OCI-LY7 (cell line): ENCODE results near the gene PRKACG. TPM values are rescaled to one million over a fixed set of nuclear protein-coding genes. Genes with fewer than 3 reads are reported as not detected.

Experiments
- BruUV-seq: library from RNA; stranded (reverse); fragments of 400-500 nt; replicated peaks from 2 replicates; lab custom pipeline; 2021; lab: Mats Ljungman, UMichigan
- CTCF ChIA-PET: fragments of 300-600 bp; sonication (Branson Sonifier 250); formaldehyde crosslinking; loops from one replicate; lab custom pipeline; 2022; ENCODE audit warnings: antibody characterized with exemption; ENCODE audit not compliant: unreplicated experiment; lab: Charles Lee
- POLR2A ChIA-PET: fragments of 300-600 bp; sonication (Branson Sonifier 250); formaldehyde crosslinking; loops from one replicate; lab custom pipeline; 2022; ENCODE audit warnings: antibody characterized with exemption; lab: Charles Lee
- DNase-seq: peaks from one replicate; pipeline ENCODE4 v3.0.0-alpha.2; 2015; ENCODE audit warnings: low spot score
- H2AFZ ChIP-seq: fragments of 200-600 bp; sonication (generic), shearing (Covaris generic); 2 replicates; pipeline ENCODE4 v1.6.1; 2014; ENCODE audit warnings: mild to moderate bottlenecking, antibody characterized with exemption, low read length, moderate library complexity
- H3K27ac ChIP-seq: fragments of 200-600 bp; sonication (generic); 2 replicates; pipeline ENCODE4 v1.5.1; 2014; ENCODE audit warnings: mixed run types, low read depth, mild to moderate bottlenecking, moderate library complexity, low read length, inconsistent platforms; ENCODE audit not compliant: poor library complexity, severe bottlenecking
- H3K36me3 ChIP-seq: fragments of 200-600 bp; sonication (generic); 2 replicates; pipeline ENCODE4 v1.6.1; 2014; ENCODE audit warnings: mild to moderate bottlenecking, antibody characterized with exemption, low read length, moderate library complexity, mixed read lengths; ENCODE audit not compliant: insufficient read depth
- H3K4me1 ChIP-seq: fragments of 200-600 bp; sonication (generic); 2 replicates; pipeline ENCODE4 v1.5.1; 2014; ENCODE audit warnings: mild to moderate bottlenecking, low read length; ENCODE audit not compliant: insufficient read depth, poor library complexity, severe bottlenecking
- H3K4me2 ChIP-seq: fragments of 200-600 bp; sonication (generic); 2 replicates; pipeline ENCODE4 v1.6.1; 2014; ENCODE audit warnings: mild to moderate bottlenecking, low read length
- H3K4me3 ChIP-seq: fragments of 200-600 bp; sonication (generic); 2 replicates; pipeline ENCODE4 v1.5.1; 2014; ENCODE audit warnings: mild to moderate bottlenecking, low read depth, low read length; ENCODE audit not compliant: poor library complexity, severe bottlenecking
- H3K79me2 ChIP-seq: fragments of 200-600 bp; sonication (generic); 2 replicates; pipeline ENCODE4 v1.6.1; 2016; ENCODE audit warnings: low read depth, mild to moderate bottlenecking, low read length, moderate library complexity, mixed read lengths; ENCODE audit not compliant: insufficient read depth
- H3K9me2 ChIP-seq: fragments of 200-600 bp; sonication (generic); 2 replicates; pipeline ENCODE4 v1.6.1; 2016; ENCODE audit warnings: mild to moderate bottlenecking, low read length, mixed read lengths; ENCODE audit not compliant: insufficient read depth
- H3K9me3 ChIP-seq: fragments of 200-600 bp; sonication (generic); 2 replicates; pipeline ENCODE4 v1.6.1; 2014; ENCODE audit warnings: mild to moderate bottlenecking, mixed run types, low read length, mixed read lengths
- H4K20me1 ChIP-seq: fragments of 200-600 bp; sonication (generic); 2 replicates; pipeline ENCODE4 v1.6.1; 2014; ENCODE audit warnings: mild to moderate bottlenecking, antibody characterized with exemption, low read length, moderate library complexity, mixed read lengths; ENCODE audit not compliant: insufficient read depth
- CTCF ChIP-seq: fragments of 200-600 bp; sonication (generic); conservative IDR thresholded peaks from 2 replicates; pipeline ENCODE4 v1.5.1; 2014; ENCODE audit warnings: mild to moderate bottlenecking, antibody characterized with exemption, low read length, moderate library complexity, mixed read lengths
- EZH2phosphoT487 ChIP-seq: fragments of 200-600 bp; sonication (generic); IDR thresholded peaks from 2 replicates; pipeline ENCODE4 v1.6.1; 2018; ENCODE audit warnings: low read depth, borderline replicate concordance, mild to moderate bottlenecking, mixed run types, antibody characterized with exemption, low read length, moderate library complexity, mixed read lengths
- intact Hi-C: fragments of 100-400 bp; cut with micrococcal nuclease; formaldehyde crosslinking; loops from one replicate; pipeline ENCODE4 v1.10.0; 2022; ENCODE audit not compliant: unreplicated experiment
- total RNA-seq, 2 experiments: library from RNA; depleted of rRNA in 1 of 2; stranded (reverse); fragments of >200 nt in 1 of 2; shearing (Covaris generic) in 1 of 2; gene quantifications; 2 replicates each; pipeline ENCODE4 v1.2.3, GENCODE V29; 2014 to 2022

PRKACG gene
- total RNA-seq, 2 experiments from 2014 or later: not detected

GRCh38 chr9:69016191-69017096, 2.5 kb upstream of the PRKACG start:
- no peak for DNase-seq
- Histone ChIP-seq H3K9me2 (no peaks in the 10 kb centered on the region), H3K4me1 (peaks cover 10% of the 10 kb centered on the region), H3K4me2 (no peak overlapping the region), H3K4me3 (no peak overlapping the region), H3K9me3 (no peaks in the 10 kb centered on the region), H3K79me2 (no peaks in the 10 kb centered on the region), H2AFZ (no peak overlapping the region), H3K27ac (no peak overlapping the region), H3K36me3 (no peaks in the 10 kb centered on the region), H4K20me1 (no peaks in the 10 kb centered on the region)
- ChIA-PET POLR2A (no interaction called here), CTCF (no interaction called here)
- TF ChIP-seq CTCF (no peak), EZH2phosphoT487 (no peak)
- intact Hi-C loops: no loop called here
- no TSS peak for BruUV-seq

- no peak overlapping the region for H2AFZ ChIP-seq
- no peak for DNase-seq
- H3K79me2 ChIP-seq: no peaks in the 10 kb centered on the region
- intact Hi-C loops: no loop called here
- H3K9me2 ChIP-seq: no peaks in the 10 kb centered on the region
- no peak overlapping the region for H3K4me3 ChIP-seq
- H3K27ac ChIP-seq: no peak overlapping the region
- H3K4me1 ChIP-seq: peaks cover 10% of the 10 kb centered on the region
- no peaks in the 10 kb centered on the region for H4K20me1 ChIP-seq
- H3K36me3 ChIP-seq: no peaks in the 10 kb centered on the region
- ChIA-PET POLR2A (no interaction called here), CTCF (no interaction called here)
- H3K4me2 ChIP-seq: no peak overlapping the region
- no TSS peak for BruUV-seq
- TF ChIP-seq CTCF (no peak), EZH2phosphoT487 (no peak)
- no peaks in the 10 kb centered on the region for H3K9me3 ChIP-seq
These were observed 558 bp downstream of the PRKACG start for GRCh38 chr9:69013382-69013727.
